Right lobe of liver (tissue), 6 donors: Measurements from ENCODE around the gene PAX2. TPM values are rescaled to one million over a fixed set of nuclear protein-coding genes. Genes with fewer than 3 reads are reported as not detected.

ENCODE experiments used
- ATAC-seq, 4 donors: fragments of 200-7000 bp; cut with Tn5 transposase; one replicate each; pipeline ENCODE4 v1.9.1; 2020; ENCODE audit warnings: mild to moderate bottlenecking in 4 of 4, moderate library complexity in 4 of 4
- DNase-seq, 3 donors: peaks; one replicate each; pipeline ENCODE4 v3.0.0-alpha.2; 2020
- H3K27ac ChIP-seq, 3 donors: fragments of 200-600 bp; one replicate each; pipeline ENCODE4 v1.8.0; 2022
- H3K27me3 ChIP-seq, 2 donors: fragments of 200-600 bp; one replicate each; pipeline ENCODE4 v1.8.0; 2022
- H3K36me3 ChIP-seq, 4 donors: fragments of 200-600 bp; sonication (generic) in 1 of 4; one replicate each; pipeline versions ENCODE4 v1.5.1 to v1.8.0; 2017 to 2022; ENCODE audit warnings: control low read depth in 1 of 4
- H3K4me1 ChIP-seq, 4 donors: fragments of 200-600 bp; sonication (generic) in 1 of 4; one replicate each; pipeline versions ENCODE4 v1.5.1 to v1.8.0; 2017 to 2022; ENCODE audit warnings: control low read depth in 1 of 4
- H3K4me3 ChIP-seq, 3 donors: fragments of 200-600 bp; one replicate each; pipeline ENCODE4 v1.8.0; 2022
- H3K9me3 ChIP-seq, 4 donors: fragments of 200-600 bp; sonication (generic) in 1 of 4; one replicate each; pipeline versions ENCODE4 v1.5.1 to v1.8.0; 2017 to 2022; ENCODE audit warnings: control low read depth in 1 of 4
- POLR2A ChIP-seq: fragments of 450-650 bp; IDR thresholded peaks from one replicate; pipeline ENCODE4 v1.6.1; 2017; ENCODE audit warnings: antibody characterized with exemption, mild to moderate bottlenecking
- WGBS: methylation state at CpG from one replicate; pipeline ENCODE4 v1.1.6; 2018; ENCODE audit warnings: low coverage, low lambda C conversion rate; ENCODE audit not compliant: insufficient coverage; ENCODE audit errors: missing lambda C conversion rate; 5-methylcytosine and 5-hydroxymethylcytosine counted together
- intact Hi-C, 2 donors: fragments of 100-400 bp; cut with DNase I; formaldehyde crosslinking; loops; one replicate each; pipeline versions ENCODE4 v1.11.2 to v1.14.1; 2022
- total RNA-seq, 6 experiments: library from RNA; depleted of rRNA in 2 of 6; stranded (reverse); fragments of >200 nt in 2 of 6; fragmentation: NEBNext Ultra II Directional in 3 of 6; extraction: Animal tissue kit (Norgen Biotek cat#: 25700) in 3 of 6; gene quantifications; one replicate each; pipeline versions ENCODE4 v1.1.0 to v1.2.4, GENCODE V29; 2016 to 2023
- TF ChIP-seq, protein P1 (sequence below), 4 donors: fragments of 200-600 bp in 3 of 4; fragments of 450-650 bp in 1 of 4; IDR thresholded peaks; one replicate each; pipeline versions ENCODE4 v1.5.1 to v1.8.0; 2016 to 2022; ENCODE audit warnings: antibody characterized with exemption in 4 of 4, mild to moderate bottlenecking in 2 of 4
- donor health status: DM: no; HTN: yes; CAD: no.
- donor health status: DM: no; HTN: no; CAD: no.
- donor health status: DM: no; HTN: no; CAD: no.
- donor health status: DM: no; HTN: yes; CAD: no.
- donor health status: DM: no; HTN: yes; CAD: no.

Gene PAX2
- total RNA-seq, 6 experiments from 2014 or later = 0.24 TPM; not detected in 5

DNA sequence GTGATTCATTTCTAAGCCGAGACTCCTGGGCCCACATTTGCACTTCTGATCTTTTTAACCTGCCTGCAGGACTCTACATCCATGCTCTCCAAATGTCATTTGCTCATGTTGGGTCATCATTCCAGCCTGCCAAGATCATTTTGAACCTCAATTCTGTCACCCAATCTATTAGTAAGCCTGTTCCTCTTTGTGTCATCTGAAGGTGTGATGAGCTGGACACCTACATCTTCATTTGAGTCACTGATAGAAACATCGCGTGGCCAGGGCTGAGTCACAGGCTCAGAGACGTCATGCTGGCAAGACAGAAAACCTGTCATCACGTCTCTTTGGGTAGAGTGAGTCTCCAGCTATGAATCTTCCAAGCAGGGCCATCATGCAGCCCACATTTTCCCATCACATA, 102.1 kb downstream of the PAX2 start:
- ATAC-seq (no peak), DNase-seq (no peak)
- H3K27me3 ChIP-seq = no peaks in the 10 kb centered on the region
- H3K27ac ChIP-seq = no peak overlapping the region
- 60% methylated on average over 3 of the region's 5 CpGs for WGBS
- H3K4me1 ChIP-seq = no peaks in the 10 kb centered on the region
- intact Hi-C loops = no loop called here
- H3K36me3 ChIP-seq = no peaks in the 10 kb centered on the region
- no peak overlapping the region for H3K4me3 ChIP-seq
- no peaks in the 10 kb centered on the region for H3K9me3 ChIP-seq
- TF ChIP-seq POLR2A = no peak
- TF ChIP-seq, protein P1, sequence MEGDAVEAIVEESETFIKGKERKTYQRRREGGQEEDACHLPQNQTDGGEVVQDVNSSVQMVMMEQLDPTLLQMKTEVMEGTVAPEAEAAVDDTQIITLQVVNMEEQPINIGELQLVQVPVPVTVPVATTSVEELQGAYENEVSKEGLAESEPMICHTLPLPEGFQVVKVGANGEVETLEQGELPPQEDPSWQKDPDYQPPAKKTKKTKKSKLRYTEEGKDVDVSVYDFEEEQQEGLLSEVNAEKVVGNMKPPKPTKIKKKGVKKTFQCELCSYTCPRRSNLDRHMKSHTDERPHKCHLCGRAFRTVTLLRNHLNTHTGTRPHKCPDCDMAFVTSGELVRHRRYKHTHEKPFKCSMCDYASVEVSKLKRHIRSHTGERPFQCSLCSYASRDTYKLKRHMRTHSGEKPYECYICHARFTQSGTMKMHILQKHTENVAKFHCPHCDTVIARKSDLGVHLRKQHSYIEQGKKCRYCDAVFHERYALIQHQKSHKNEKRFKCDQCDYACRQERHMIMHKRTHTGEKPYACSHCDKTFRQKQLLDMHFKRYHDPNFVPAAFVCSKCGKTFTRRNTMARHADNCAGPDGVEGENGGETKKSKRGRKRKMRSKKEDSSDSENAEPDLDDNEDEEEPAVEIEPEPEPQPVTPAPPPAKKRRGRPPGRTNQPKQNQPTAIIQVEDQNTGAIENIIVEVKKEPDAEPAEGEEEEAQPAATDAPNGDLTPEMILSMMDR (IDR thresholded peaks at IDR 0.05) = no peak

DNA sequence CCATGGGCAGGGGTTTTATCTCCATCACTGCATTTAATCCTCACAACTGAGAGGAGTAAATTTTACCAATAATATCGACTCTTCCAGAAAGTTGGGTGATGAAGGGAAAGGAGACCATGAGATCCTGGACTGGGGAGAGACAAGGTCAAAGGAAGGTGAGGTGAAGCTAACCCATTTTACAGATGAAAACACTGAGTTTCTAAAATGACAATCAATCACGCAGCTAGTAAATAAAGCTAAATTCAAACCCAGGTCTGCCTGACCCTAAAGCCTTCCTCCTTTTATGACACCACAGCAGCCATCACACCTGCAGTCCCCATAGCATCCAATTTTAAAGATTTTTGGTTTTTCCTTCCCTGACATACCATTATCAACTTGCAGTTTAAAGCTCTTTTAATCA, 103.4 kb downstream of the PAX2 start:
- TF ChIP-seq, protein P1 (IDR thresholded peaks at IDR 0.05) = no peak
- no peak for TF ChIP-seq POLR2A
- no peak overlapping the region for H3K27ac ChIP-seq
- no peak overlapping the region for H3K4me3 ChIP-seq
- H3K36me3 ChIP-seq = no peaks in the 10 kb centered on the region
- no peaks in the 10 kb centered on the region for H3K4me1 ChIP-seq
- no peaks in the 10 kb centered on the region for H3K27me3 ChIP-seq
- ATAC-seq = no peak
- intact Hi-C loops = no loop called here
- no peak for DNase-seq
- 42% methylated on average over 2 of the region's 2 CpGs for WGBS
- H3K9me3 ChIP-seq = no peaks in the 10 kb centered on the region

DNA sequence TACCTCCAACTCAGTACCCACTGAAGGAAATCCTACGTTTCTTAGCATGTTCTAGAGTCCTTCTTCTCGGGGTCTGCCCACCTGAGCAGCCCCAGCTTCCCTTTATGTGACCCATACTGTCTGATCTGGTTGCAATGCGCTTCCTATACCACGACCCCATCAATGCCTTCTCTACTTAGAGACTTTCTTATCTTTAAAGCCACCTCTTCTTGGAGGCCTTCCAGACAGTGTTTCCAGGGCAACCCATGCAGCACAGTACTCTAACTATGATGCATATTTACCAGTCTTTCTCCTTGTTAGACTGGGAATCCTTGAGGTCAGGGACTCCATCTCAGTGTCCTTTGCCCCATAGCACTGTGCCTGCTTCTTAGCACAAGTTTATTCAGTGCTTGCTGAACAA, 112.9 kb downstream of the PAX2 start:
- intact Hi-C loops = no loop called here
- no peak for TF ChIP-seq POLR2A
- TF ChIP-seq, protein P1 (IDR thresholded peaks at IDR 0.05) = no peak
- 54% methylated on average over 4 of the region's 4 CpGs for WGBS

DNA sequence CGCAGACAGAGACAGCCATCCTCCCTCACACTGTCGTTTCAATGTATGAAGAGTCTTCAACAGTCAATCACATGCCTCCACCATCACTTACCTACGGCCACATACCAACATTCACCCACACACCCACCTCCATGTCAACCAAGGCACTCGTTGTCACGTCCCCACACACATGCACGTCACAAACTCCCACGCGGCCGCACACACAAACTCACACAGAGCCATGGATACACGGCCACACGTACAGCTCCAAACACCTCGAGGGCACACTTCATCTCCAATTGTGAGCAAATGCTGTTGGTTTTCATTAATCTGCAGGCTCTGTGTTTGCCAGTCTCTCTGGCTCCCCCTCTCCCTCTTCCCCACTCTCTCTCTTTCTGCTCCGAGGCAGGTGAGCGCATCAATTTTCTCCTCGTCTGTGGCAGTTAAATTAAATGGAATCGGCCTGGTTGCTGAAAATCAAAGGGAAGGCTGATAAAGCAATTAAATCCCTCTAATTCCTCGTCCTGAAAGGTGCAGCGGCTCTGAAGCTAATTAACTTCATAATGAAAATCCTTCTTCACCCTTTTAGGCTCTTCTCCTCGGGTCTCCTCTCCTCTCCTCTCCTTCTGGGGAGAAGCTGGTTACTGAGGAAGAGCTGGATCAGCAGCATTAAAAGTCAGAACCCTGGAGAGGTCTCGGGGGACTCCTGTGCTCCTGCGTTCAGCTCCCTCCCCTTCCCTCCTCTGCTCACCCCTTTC, 113.5 kb downstream of the PAX2 start:
- Histone ChIP-seq H3K27me3 (no peaks in the 10 kb centered on the region), H3K36me3 (no peaks in the 10 kb centered on the region), H3K27ac (no peak overlapping the region), H3K4me3 (no peak overlapping the region), H3K4me1 (no peaks in the 10 kb centered on the region), H3K9me3 (no peaks in the 10 kb centered on the region)
- WGBS = 52% methylated on average over 21 of the region's 21 CpGs
- ATAC-seq (no peak), DNase-seq (no peak)
- intact Hi-C loops = no loop called here
- TF ChIP-seq, protein P1 (IDR thresholded peaks at IDR 0.05) = no peak
- TF ChIP-seq POLR2A = no peak

More for the DNA sequence above, 112.9 kb downstream of the PAX2 start:
- Histone ChIP-seq H3K9me3 (no peaks in the 10 kb centered on the region), H3K27ac (no peak overlapping the region), H3K4me3 (no peak overlapping the region), H3K27me3 (no peaks in the 10 kb centered on the region), H3K36me3 (no peaks in the 10 kb centered on the region), H3K4me1 (no peaks in the 10 kb centered on the region)
- ATAC-seq (no peak), DNase-seq (no peak)

- no peaks in the 10 kb centered on the region for H3K27me3 ChIP-seq
- no peak for ATAC-seq
- 55% methylated on average over 6 of the region's 6 CpGs for WGBS
Observed at GRCh38 chr10:100859484-100859763, 114.0 kb downstream of the PAX2 start.

More at GRCh38 chr10:100859484-100859763, 114.0 kb downstream of the PAX2 start:
- Histone ChIP-seq H3K4me1 (no peaks in the 10 kb centered on the region), H3K36me3 (no peaks in the 10 kb centered on the region), H3K9me3 (no peaks in the 10 kb centered on the region), H3K27ac (no peak overlapping the region), H3K4me3 (no peak overlapping the region)
- DNase-seq = no peak
- intact Hi-C loops = no loop called here
- TF ChIP-seq, protein P1 (IDR thresholded peaks at IDR 0.05) = no peak
- TF ChIP-seq POLR2A = no peak
